Astrocyte (in vitro differentiated cells and primary cell): ENCODE data around the gene C6orf89.

Source experiments
- EZH2 ChIP-seq: IDR thresholded peaks from 2 replicates; pipeline ENCODE4 v1.6.1; 2012; ENCODE audit warnings: mild to moderate bottlenecking, low read length, inconsistent platforms; ENCODE audit not compliant: insufficient read depth
- TF ChIP-seq, protein P1 (sequence below): IDR thresholded peaks from 2 replicates; pipeline ENCODE4 v1.5.1; 2011; ENCODE audit warnings: low read depth, mild to moderate bottlenecking, inconsistent platforms, low read length, moderate library complexity; ENCODE audit not compliant: insufficient read depth

- no peak for TF ChIP-seq EZH2
- TF ChIP-seq, protein P1, sequence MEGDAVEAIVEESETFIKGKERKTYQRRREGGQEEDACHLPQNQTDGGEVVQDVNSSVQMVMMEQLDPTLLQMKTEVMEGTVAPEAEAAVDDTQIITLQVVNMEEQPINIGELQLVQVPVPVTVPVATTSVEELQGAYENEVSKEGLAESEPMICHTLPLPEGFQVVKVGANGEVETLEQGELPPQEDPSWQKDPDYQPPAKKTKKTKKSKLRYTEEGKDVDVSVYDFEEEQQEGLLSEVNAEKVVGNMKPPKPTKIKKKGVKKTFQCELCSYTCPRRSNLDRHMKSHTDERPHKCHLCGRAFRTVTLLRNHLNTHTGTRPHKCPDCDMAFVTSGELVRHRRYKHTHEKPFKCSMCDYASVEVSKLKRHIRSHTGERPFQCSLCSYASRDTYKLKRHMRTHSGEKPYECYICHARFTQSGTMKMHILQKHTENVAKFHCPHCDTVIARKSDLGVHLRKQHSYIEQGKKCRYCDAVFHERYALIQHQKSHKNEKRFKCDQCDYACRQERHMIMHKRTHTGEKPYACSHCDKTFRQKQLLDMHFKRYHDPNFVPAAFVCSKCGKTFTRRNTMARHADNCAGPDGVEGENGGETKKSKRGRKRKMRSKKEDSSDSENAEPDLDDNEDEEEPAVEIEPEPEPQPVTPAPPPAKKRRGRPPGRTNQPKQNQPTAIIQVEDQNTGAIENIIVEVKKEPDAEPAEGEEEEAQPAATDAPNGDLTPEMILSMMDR: peak; percentile 73
Measured at GRCh38 chr6:36885461-36886401, at the start of gene C6orf89.
